ENCODE measurements around the gene SPAG16. TPM values are rescaled to one million over a fixed set of nuclear protein-coding genes. Genes with fewer than 3 reads are reported as not detected.

The SPAG16 gene
- total RNA-seq, 1 experiment from 2014 or later = 30.0 TPM

- Histone ChIP-seq H3K27ac (no peak overlapping the region), H3K4me1 (replicated peaks; ENCODE audit: insufficient read depth) (no peaks in the 10 kb centered on the region), H4K20me1 (ENCODE audit: insufficient read depth) (no peaks in the 10 kb centered on the region), H3F3A (ENCODE audit: insufficient read depth, low read depth) (no peaks in the 10 kb centered on the region), H3K4me2 (no peak overlapping the region), H3K9me3 (ENCODE audit: insufficient read depth, low read depth) (no peaks in the 10 kb centered on the region), H3K79me2 (ENCODE audit: low read depth) (no peaks in the 10 kb centered on the region), H3K4me3 (no peak overlapping the region), H2AFZ (no peak overlapping the region), H3K36me3 (ENCODE audit: low read depth) (no peaks in the 10 kb centered on the region), H3K27me3 (ENCODE audit: insufficient read depth, low read depth) (no peaks in the 10 kb centered on the region), H3K9me2 (ENCODE audit: insufficient read depth) (no peaks in the 10 kb centered on the region)
- intact Hi-C loops (cut with micrococcal nuclease; ENCODE audit: unreplicated experiment) = no loop called here
- CTCF ChIA-PET = no interaction called here
- TF ChIP-seq EZH2 (IDR thresholded peaks at IDR 0.05; ENCODE audit: low read depth) = no peak
- TF ChIP-seq CTCF (conservative IDR thresholded peaks at IDR 0.05) = no peak
- no TSS peak for BruUV-seq (replicated peaks)
- POLR2A ChIA-PET (ENCODE audit: unreplicated experiment) = no interaction called here
- DNase-seq = no peak
These were observed 278.4 kb downstream of the SPAG16 start for GRCh38 chr2:213562539-213563180.

GRCh38 chr2:213566846-213567245 is 282.6 kb downstream of the SPAG16 start:
- H4K20me1 ChIP-seq (ENCODE audit: insufficient read depth) = no peaks in the 10 kb centered on the region
- POLR2A ChIA-PET (ENCODE audit: unreplicated experiment) = no interaction called here

GRCh38 chr2:213609570-213610170 is 325.4 kb downstream of the SPAG16 start:
- intact Hi-C loops (cut with micrococcal nuclease; ENCODE audit: unreplicated experiment) = no loop called here
- no TSS peak for BruUV-seq (replicated peaks)
- POLR2A ChIA-PET (ENCODE audit: unreplicated experiment) = no interaction called here
- no peak overlapping the region for H3K27ac ChIP-seq
- no peak overlapping the region for H2AFZ ChIP-seq
- H3K36me3 ChIP-seq (ENCODE audit: low read depth) = no peaks in the 10 kb centered on the region
- H3K9me2 ChIP-seq (ENCODE audit: insufficient read depth) = no peaks in the 10 kb centered on the region
- DNase-seq = no peak
- CTCF ChIA-PET = no interaction called here
- no peaks in the 10 kb centered on the region for H4K20me1 ChIP-seq (ENCODE audit: insufficient read depth)
- TF ChIP-seq EZH2 (IDR thresholded peaks at IDR 0.05; ENCODE audit: low read depth) (no peak), CTCF (conservative IDR thresholded peaks at IDR 0.05) (no peak)
- no peak overlapping the region for H3K4me3 ChIP-seq
- no peaks in the 10 kb centered on the region for H3K4me1 ChIP-seq (replicated peaks; ENCODE audit: insufficient read depth)
- H3F3A ChIP-seq (ENCODE audit: insufficient read depth, low read depth) = no peaks in the 10 kb centered on the region
- H3K9me3 ChIP-seq (ENCODE audit: insufficient read depth, low read depth) = no peaks in the 10 kb centered on the region
- H3K27me3 ChIP-seq (ENCODE audit: insufficient read depth, low read depth) = no peaks in the 10 kb centered on the region
- no peaks in the 10 kb centered on the region for H3K79me2 ChIP-seq (ENCODE audit: low read depth)
- H3K4me2 ChIP-seq = no peak overlapping the region

More at GRCh38 chr2:213566846-213567245, 282.6 kb downstream of the SPAG16 start:
- Histone ChIP-seq H3K36me3 (ENCODE audit: low read depth) (no peaks in the 10 kb centered on the region), H3K4me1 (replicated peaks; ENCODE audit: insufficient read depth) (no peaks in the 10 kb centered on the region), H3K27ac (no peak overlapping the region), H3K4me3 (no peak overlapping the region), H3K4me2 (no peak overlapping the region), H3F3A (ENCODE audit: insufficient read depth, low read depth) (no peaks in the 10 kb centered on the region), H2AFZ (no peak overlapping the region), H3K9me3 (ENCODE audit: insufficient read depth, low read depth) (no peaks in the 10 kb centered on the region), H3K79me2 (ENCODE audit: low read depth) (no peaks in the 10 kb centered on the region), H3K9me2 (ENCODE audit: insufficient read depth) (no peaks in the 10 kb centered on the region), H3K27me3 (ENCODE audit: insufficient read depth, low read depth) (no peaks in the 10 kb centered on the region)
- no peak for DNase-seq
- no peak for TF ChIP-seq EZH2 (IDR thresholded peaks at IDR 0.05; ENCODE audit: low read depth)
- TF ChIP-seq CTCF (conservative IDR thresholded peaks at IDR 0.05) = no peak
- CTCF ChIA-PET = no interaction called here
- intact Hi-C loops (cut with micrococcal nuclease; ENCODE audit: unreplicated experiment) = no loop called here
- no TSS peak for BruUV-seq (replicated peaks)

All from PC-9 (cell line).